NCI-H446 treated with DMSO at 0.1 percent for 48 hours (cell line): Measurements from ENCODE around the gene NUFIP2.
"Not testable (repeated sequence)": the region's sequence is repeated elsewhere in the genome, so short reads cannot be mapped to it uniquely, and the experiment has no call there.

Experiments
- DNase-seq: peaks from one replicate; lab custom pipeline; 2025; lab: John Stamatoyannopoulos, UW

Gene NUFIP2

GRCh38 chr17:29238133-29238850, 55.7 kb downstream of the NUFIP2 start:
- DNase-seq: no peak

GRCh38 chr17:29237476-29238132, 56.3 kb downstream of the NUFIP2 start:
- no peak for DNase-seq

- no peak for DNase-seq
These were observed 58.0 kb downstream of the NUFIP2 start for GRCh38 chr17:29235904-29236303.

GRCh38 chr17:29234972-29235371, 59.0 kb downstream of the NUFIP2 start:
- DNase-seq: not testable (repeated sequence)

- DNase-seq: no peak
These were observed 60.6 kb downstream of the NUFIP2 start for GRCh38 chr17:29233301-29233700.

GRCh38 chr17:29225396-29225795, 68.6 kb downstream of the NUFIP2 start:
- DNase-seq: no peak

GRCh38 chr17:29221338-29221737, 72.6 kb downstream of the NUFIP2 start:
- not testable (repeated sequence) for DNase-seq

- peak; percentile 13 for DNase-seq
These were observed 74.4 kb downstream of the NUFIP2 start for GRCh38 chr17:29219378-29220047.

- DNase-seq: no peak
These were observed 77.1 kb downstream of the NUFIP2 start for GRCh38 chr17:29216856-29217255.

- DNase-seq: no peak
These were observed 77.8 kb downstream of the NUFIP2 start for GRCh38 chr17:29216181-29216580.

- no peak for DNase-seq
These were observed 78.2 kb downstream of the NUFIP2 start for GRCh38 chr17:29215717-29216116.

- no peak for DNase-seq
These were observed 78.8 kb downstream of the NUFIP2 start for GRCh38 chr17:29215174-29215573.

- DNase-seq: no peak
These were observed 79.5 kb downstream of the NUFIP2 start for GRCh38 chr17:29214215-29215146.

- DNase-seq: no peak
These were observed 81.2 kb downstream of the NUFIP2 start for GRCh38 chr17:29212681-29213121.

- DNase-seq: no peak
These were observed 81.8 kb downstream of the NUFIP2 start for GRCh38 chr17:29212094-29212631.

GRCh38 chr17:29210879-29211278, 83.1 kb downstream of the NUFIP2 start:
- no peak for DNase-seq

- DNase-seq: no peak
These were observed 84.9 kb downstream of the NUFIP2 start for GRCh38 chr17:29209073-29209472.

GRCh38 chr17:29207975-29208374, 86.0 kb downstream of the NUFIP2 start:
- DNase-seq: no peak
